Neural cell (in vitro differentiated cells): ENCODE data around the gene NLRP11. TPM values are rescaled to one million over a fixed set of nuclear protein-coding genes. Genes with fewer than 3 reads are reported as not detected.

Source experiments
- H2AFZ ChIP-seq: fragments of 200-600, 300-800 bp; sonication (generic), shearing (Covaris generic); 2 replicates; pipeline ENCODE4 v1.6.0; 2014; ENCODE audit warnings: low read depth, mild to moderate bottlenecking, antibody characterized with exemption, low read length, moderate library complexity
- H3F3A ChIP-seq: fragments of 200-600 bp; shearing (Covaris generic); 2 replicates; pipeline ENCODE4 v1.6.1; 2016; ENCODE audit warnings: mild to moderate bottlenecking, moderate library complexity, mixed read lengths, antibody characterized with exemption, low read length; ENCODE audit not compliant: insufficient read depth, poor library complexity, severe bottlenecking
- H3K27ac ChIP-seq: fragments of 200-600, 300-800 bp; sonication (generic), shearing (Covaris generic); 2 replicates; pipeline ENCODE4 v1.5.1; 2014; ENCODE audit warnings: mild to moderate bottlenecking, low read length, moderate library complexity
- H3K27me3 ChIP-seq: fragments of 300-800, 200-600 bp; sonication (generic), shearing (Covaris generic); 2 replicates; pipeline ENCODE4 v1.6.0; 2014; ENCODE audit warnings: mild to moderate bottlenecking, low read depth, low read length, moderate library complexity; ENCODE audit not compliant: insufficient read depth
- H3K36me3 ChIP-seq: fragments of 300-800, 200-600 bp; sonication (generic), shearing (Covaris generic); 2 replicates; pipeline ENCODE4 v1.5.1; 2014; ENCODE audit warnings: mild to moderate bottlenecking, antibody characterized with exemption, low read length, moderate library complexity; ENCODE audit not compliant: insufficient read depth
- H3K4me2 ChIP-seq: fragments of 300-800, 200-600 bp; sonication (generic), shearing (Covaris generic); 2 replicates; pipeline ENCODE4 v1.6.0; 2014; ENCODE audit warnings: mild to moderate bottlenecking, low read length
- H3K4me3 ChIP-seq: fragments of 300-800, 200-600 bp; sonication (generic), shearing (Covaris generic); 2 replicates; pipeline ENCODE4 v1.5.1; 2014; ENCODE audit warnings: mild to moderate bottlenecking, low read length, moderate library complexity
- H3K79me2 ChIP-seq: fragments of 200-600 bp; shearing (Covaris generic); replicated peaks from 2 replicates; pipeline ENCODE4 v1.6.0; 2014; ENCODE audit warnings: mild to moderate bottlenecking, low read length, moderate library complexity; ENCODE audit not compliant: insufficient read depth
- H3K9ac ChIP-seq: fragments of 300-800, 200-600 bp; sonication (generic), shearing (Covaris generic); 2 replicates; pipeline ENCODE4 v1.6.1; 2016; ENCODE audit warnings: mild to moderate bottlenecking, low read length, mixed read lengths
- H3K9me2 ChIP-seq: fragments of 200-600 bp; shearing (Covaris generic); 2 replicates; pipeline ENCODE4 v1.6.1; 2016; ENCODE audit warnings: mild to moderate bottlenecking, low read length, mixed read lengths; ENCODE audit not compliant: insufficient read depth
- H3K9me3 ChIP-seq: fragments of 200-600, 300-800 bp; sonication (generic), shearing (Covaris generic); 2 replicates; pipeline ENCODE4 v1.6.1; 2016; ENCODE audit warnings: mild to moderate bottlenecking, mixed run types, low read length, moderate library complexity, mixed read lengths
- H4K20me1 ChIP-seq: fragments of 200-600 bp; shearing (Covaris generic); 2 replicates; pipeline ENCODE4 v1.6.1; 2016; ENCODE audit warnings: mild to moderate bottlenecking, mixed run types; ENCODE audit not compliant: insufficient read depth
- EP300 ChIP-seq: fragments of 450-650 bp; conservative IDR thresholded peaks from 2 replicates; pipeline ENCODE4 v1.6.1; 2014; ENCODE audit warnings: antibody characterized with exemption, mild to moderate bottlenecking, moderate library complexity; ENCODE audit not compliant: poor library complexity, severe bottlenecking
- EZH2 ChIP-seq: fragments of 200-600, 300-800 bp; shearing (Covaris generic), sonication (generic); IDR thresholded peaks from 2 replicates; pipeline ENCODE4 v1.6.1; 2014; ENCODE audit warnings: antibody characterized with exemption, low read length, borderline replicate concordance, mild to moderate bottlenecking; ENCODE audit not compliant: insufficient read depth, poor library complexity, severe bottlenecking
- MXI1 ChIP-seq: fragments of 450-650 bp; conservative IDR thresholded peaks from 2 replicates; pipeline ENCODE4 v1.6.1; 2014; ENCODE audit warnings: antibody characterized with exemption, mild to moderate bottlenecking; ENCODE audit not compliant: poor library complexity, severe bottlenecking
- POLR2AphosphoS5 ChIP-seq: IDR thresholded peaks from 2 replicates; pipeline ENCODE4 v1.6.1; 2012
- RAD21 ChIP-seq: fragments of 450-650 bp; conservative IDR thresholded peaks from 2 replicates; pipeline ENCODE4 v1.6.1; 2014; ENCODE audit warnings: antibody characterized with exemption, mild to moderate bottlenecking, moderate library complexity
- SMC3 ChIP-seq: fragments of 450-650 bp; conservative IDR thresholded peaks from 2 replicates; pipeline ENCODE4 v1.6.1; 2014; ENCODE audit warnings: antibody characterized with exemption, mild to moderate bottlenecking, moderate library complexity; ENCODE audit not compliant: poor library complexity
- TAF1 ChIP-seq: IDR thresholded peaks from 2 replicates; pipeline ENCODE4 v1.6.1; 2012; ENCODE audit warnings: low read depth
- polyA plus RNA-seq: library from polyadenylated mRNA; depleted of rRNA; stranded (reverse); fragments of >200 nt; gene quantifications from 2 replicates; pipeline ENCODE4 v1.2.3, GENCODE V29; 2014
- TF ChIP-seq, protein P1 (sequence below): fragments of 450-650 bp; IDR thresholded peaks from 2 replicates; pipeline ENCODE4 v1.5.1; 2014; ENCODE audit warnings: antibody characterized with exemption, mild to moderate bottlenecking, moderate library complexity; ENCODE audit not compliant: poor library complexity, severe bottlenecking
- TF ChIP-seq, protein P2 (sequence below): IDR thresholded peaks from 2 replicates; pipeline ENCODE4 v1.6.1; 2012; ENCODE audit warnings: borderline replicate concordance

NLRP11 gene
- polyA plus RNA-seq, 1 donor from 2014 or later: not detected

DNA sequence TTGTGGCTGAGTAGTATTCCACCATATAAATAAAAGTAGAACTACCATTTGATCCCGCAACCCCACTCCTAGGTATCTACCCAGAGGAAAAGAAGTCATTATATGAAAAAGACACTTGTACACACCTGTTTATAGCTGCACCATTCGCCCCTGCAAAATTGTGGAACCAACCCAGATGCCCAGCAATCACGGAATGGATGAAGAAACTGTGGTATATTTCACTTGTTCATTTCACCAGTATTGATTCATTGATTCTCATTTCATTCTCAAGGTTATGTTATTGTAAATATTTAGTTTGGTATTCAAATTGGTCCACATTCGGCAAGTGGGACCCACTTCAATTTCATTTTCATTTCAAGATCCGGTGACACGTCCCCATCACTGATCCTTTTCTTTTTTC lies 81.1 kb downstream of the NLRP11 start:
- H2AFZ ChIP-seq: no peak overlapping the region
- H3K36me3 ChIP-seq: no peaks in the 10 kb centered on the region
- no peaks in the 10 kb centered on the region for H3K9me3 ChIP-seq
- no peak overlapping the region for H3K4me3 ChIP-seq
- H3K27me3 ChIP-seq: no peaks in the 10 kb centered on the region
- no peaks in the 10 kb centered on the region for H3K79me2 ChIP-seq
- H3K9me2 ChIP-seq: no peaks in the 10 kb centered on the region
- H3K27ac ChIP-seq: no peak overlapping the region
- TF ChIP-seq TAF1: no peak
- TF ChIP-seq, protein P1, sequence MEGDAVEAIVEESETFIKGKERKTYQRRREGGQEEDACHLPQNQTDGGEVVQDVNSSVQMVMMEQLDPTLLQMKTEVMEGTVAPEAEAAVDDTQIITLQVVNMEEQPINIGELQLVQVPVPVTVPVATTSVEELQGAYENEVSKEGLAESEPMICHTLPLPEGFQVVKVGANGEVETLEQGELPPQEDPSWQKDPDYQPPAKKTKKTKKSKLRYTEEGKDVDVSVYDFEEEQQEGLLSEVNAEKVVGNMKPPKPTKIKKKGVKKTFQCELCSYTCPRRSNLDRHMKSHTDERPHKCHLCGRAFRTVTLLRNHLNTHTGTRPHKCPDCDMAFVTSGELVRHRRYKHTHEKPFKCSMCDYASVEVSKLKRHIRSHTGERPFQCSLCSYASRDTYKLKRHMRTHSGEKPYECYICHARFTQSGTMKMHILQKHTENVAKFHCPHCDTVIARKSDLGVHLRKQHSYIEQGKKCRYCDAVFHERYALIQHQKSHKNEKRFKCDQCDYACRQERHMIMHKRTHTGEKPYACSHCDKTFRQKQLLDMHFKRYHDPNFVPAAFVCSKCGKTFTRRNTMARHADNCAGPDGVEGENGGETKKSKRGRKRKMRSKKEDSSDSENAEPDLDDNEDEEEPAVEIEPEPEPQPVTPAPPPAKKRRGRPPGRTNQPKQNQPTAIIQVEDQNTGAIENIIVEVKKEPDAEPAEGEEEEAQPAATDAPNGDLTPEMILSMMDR: no peak
- no peak for TF ChIP-seq EP300
- no peak for TF ChIP-seq MXI1
- TF ChIP-seq, protein P2, sequence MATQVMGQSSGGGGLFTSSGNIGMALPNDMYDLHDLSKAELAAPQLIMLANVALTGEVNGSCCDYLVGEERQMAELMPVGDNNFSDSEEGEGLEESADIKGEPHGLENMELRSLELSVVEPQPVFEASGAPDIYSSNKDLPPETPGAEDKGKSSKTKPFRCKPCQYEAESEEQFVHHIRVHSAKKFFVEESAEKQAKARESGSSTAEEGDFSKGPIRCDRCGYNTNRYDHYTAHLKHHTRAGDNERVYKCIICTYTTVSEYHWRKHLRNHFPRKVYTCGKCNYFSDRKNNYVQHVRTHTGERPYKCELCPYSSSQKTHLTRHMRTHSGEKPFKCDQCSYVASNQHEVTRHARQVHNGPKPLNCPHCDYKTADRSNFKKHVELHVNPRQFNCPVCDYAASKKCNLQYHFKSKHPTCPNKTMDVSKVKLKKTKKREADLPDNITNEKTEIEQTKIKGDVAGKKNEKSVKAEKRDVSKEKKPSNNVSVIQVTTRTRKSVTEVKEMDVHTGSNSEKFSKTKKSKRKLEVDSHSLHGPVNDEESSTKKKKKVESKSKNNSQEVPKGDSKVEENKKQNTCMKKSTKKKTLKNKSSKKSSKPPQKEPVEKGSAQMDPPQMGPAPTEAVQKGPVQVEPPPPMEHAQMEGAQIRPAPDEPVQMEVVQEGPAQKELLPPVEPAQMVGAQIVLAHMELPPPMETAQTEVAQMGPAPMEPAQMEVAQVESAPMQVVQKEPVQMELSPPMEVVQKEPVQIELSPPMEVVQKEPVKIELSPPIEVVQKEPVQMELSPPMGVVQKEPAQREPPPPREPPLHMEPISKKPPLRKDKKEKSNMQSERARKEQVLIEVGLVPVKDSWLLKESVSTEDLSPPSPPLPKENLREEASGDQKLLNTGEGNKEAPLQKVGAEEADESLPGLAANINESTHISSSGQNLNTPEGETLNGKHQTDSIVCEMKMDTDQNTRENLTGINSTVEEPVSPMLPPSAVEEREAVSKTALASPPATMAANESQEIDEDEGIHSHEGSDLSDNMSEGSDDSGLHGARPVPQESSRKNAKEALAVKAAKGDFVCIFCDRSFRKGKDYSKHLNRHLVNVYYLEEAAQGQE: no peak
- no peak for TF ChIP-seq SMC3
- no peak for TF ChIP-seq EZH2
- H3K4me2 ChIP-seq: no peak overlapping the region
- no peaks in the 10 kb centered on the region for H3F3A ChIP-seq
- H4K20me1 ChIP-seq: no peaks in the 10 kb centered on the region
- H3K9ac ChIP-seq: no peak overlapping the region

DNA sequence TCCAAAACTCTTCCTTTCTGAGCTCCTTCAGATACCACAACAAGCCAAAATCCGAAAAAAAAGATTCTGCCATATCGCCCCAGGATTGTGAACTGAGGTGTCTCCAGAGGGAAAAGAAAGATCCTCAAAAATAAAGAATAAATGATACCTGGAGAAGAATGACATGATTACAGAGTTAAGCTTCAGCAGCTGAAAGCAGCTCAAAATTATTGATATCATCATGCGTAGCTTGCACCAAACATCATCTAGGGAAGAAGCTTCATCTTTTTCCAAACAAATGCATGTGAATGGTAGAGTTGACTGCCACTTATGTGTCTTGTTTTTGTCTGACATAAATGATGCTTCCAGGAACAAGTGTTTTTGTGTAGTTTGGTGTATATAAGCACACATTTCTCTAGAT lies 93.5 kb downstream of the NLRP11 start, which contains the start of gene NLRP9:
TSS of gene NLRP9 (minus strand) at position 101 of the 400 bp plus-strand sequence. CDS start at position 73, 28 bp downstream.
- H3K4me3 ChIP-seq: no peak within 1 kb of the TSS
- no peaks in the 10 kb centered on the region for H3K79me2 ChIP-seq
- no peaks in the 10 kb centered on the region for H3K9me3 ChIP-seq
- no peak within 1 kb of the TSS for H3K4me2 ChIP-seq
- H3K9ac ChIP-seq: no peak within 1 kb of the TSS
- H3K27ac ChIP-seq: no peak within 1 kb of the TSS
- H3F3A ChIP-seq: no peaks in the 10 kb centered on the region
- H3K36me3 ChIP-seq: no peaks in the 10 kb centered on the region
- H4K20me1 ChIP-seq: no peaks in the 10 kb centered on the region
- H3K27me3 ChIP-seq: no peaks in the 10 kb centered on the region
- no peak within 1 kb of the TSS for H2AFZ ChIP-seq
- TF ChIP-seq EZH2 (no peak), TAF1 (no peak), MXI1 (no peak), RAD21 (no peak), POLR2AphosphoS5 (no peak), EP300 (no peak), SMC3 (no peak)
- TF ChIP-seq, protein P1: no peak
- TF ChIP-seq, protein P2: no peak
- no peaks in the 10 kb centered on the region for H3K9me2 ChIP-seq
